Measurements from ENCODE around the gene EMC9.

EMC9 gene

GRCh38 chr14:24115422-24116127 lies 25.8 kb downstream of the EMC9 start:
- H3K4me3 ChIP-seq (replicated peaks; ENCODE audit: low read depth, low read length): peak overlapping the region; percentile 72
- H3K36me3 ChIP-seq (ENCODE audit: control insufficient read depth, insufficient read depth, low read length): peaks cover 28% of the 10 kb centered on the region
- TF ChIP-seq, protein P1, sequence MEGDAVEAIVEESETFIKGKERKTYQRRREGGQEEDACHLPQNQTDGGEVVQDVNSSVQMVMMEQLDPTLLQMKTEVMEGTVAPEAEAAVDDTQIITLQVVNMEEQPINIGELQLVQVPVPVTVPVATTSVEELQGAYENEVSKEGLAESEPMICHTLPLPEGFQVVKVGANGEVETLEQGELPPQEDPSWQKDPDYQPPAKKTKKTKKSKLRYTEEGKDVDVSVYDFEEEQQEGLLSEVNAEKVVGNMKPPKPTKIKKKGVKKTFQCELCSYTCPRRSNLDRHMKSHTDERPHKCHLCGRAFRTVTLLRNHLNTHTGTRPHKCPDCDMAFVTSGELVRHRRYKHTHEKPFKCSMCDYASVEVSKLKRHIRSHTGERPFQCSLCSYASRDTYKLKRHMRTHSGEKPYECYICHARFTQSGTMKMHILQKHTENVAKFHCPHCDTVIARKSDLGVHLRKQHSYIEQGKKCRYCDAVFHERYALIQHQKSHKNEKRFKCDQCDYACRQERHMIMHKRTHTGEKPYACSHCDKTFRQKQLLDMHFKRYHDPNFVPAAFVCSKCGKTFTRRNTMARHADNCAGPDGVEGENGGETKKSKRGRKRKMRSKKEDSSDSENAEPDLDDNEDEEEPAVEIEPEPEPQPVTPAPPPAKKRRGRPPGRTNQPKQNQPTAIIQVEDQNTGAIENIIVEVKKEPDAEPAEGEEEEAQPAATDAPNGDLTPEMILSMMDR (IDR thresholded peaks at IDR 0.05; ENCODE audit: insufficient read depth, low read length, poor library complexity, severe bottlenecking): no peak
- no peak for DNase-seq (ENCODE audit: extremely low read depth, insufficient read length)
- H3K27me3 ChIP-seq (replicated peaks; ENCODE audit: control insufficient read depth, insufficient read depth, low read length): no peaks in the 10 kb centered on the region

- Histone ChIP-seq H3K4me3 (replicated peaks; ENCODE audit: low read depth, low read length) (peak within 1 kb of the TSS; percentile 72), H3K27me3 (replicated peaks; ENCODE audit: control insufficient read depth, insufficient read depth, low read length) (no peaks in the 10 kb centered on the region)
Measured at GRCh38 chr14:24114532-24115421, 26.6 kb downstream of the EMC9 start, which contains the start of the genes DCAF11 and NRL. Gene DCAF11 (plus strand): TSS chr14:24114777. CDS start chr14:24115595, 818 bp downstream. Gene NRL (minus strand): TSS chr14:24114949. CDS start chr14:24082848, 32,101 bp downstream.

DNA sequence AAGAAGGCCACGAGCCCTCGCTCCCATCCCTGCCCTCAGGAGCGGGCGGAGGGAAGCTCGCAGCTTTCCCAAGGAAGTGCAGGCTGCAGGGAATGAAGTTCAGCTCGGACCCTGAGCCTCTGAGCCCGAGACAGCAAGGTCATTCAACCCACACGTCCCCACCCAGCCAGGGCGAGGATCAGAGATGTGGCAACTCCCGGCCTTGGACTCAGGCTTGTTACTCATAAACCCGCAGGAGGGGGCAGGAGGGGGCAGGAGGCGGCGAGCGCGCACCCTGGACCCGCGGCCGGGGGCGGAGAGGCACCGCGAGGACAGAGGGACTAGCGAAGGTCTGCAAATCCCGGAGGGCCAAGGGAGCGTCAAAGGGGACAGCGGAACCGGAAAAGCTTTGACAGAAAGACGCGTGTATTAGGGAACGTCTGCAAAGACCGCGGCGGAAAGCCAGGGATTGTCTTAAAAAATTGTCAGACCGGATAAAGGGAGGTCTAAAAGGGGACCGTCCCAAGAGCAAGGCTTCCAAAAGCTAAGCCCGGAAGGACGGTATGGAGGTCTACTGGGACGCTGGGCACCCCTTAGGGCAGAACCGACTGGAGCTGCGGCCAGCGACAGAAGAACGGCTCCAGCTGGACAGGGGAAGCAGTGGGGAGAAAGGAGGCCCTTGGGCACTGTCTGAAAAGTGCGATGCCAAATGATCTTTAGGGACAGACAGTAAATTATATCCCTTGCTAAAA lies 27.4 kb downstream of the EMC9 start:
- DNase-seq (ENCODE audit: extremely low read depth, insufficient read length): peak; percentile 91
- Histone ChIP-seq H3K4me3 (replicated peaks; ENCODE audit: low read depth, low read length) (peak overlapping the region; percentile 72), H3K36me3 (ENCODE audit: control insufficient read depth, insufficient read depth, low read length) (peaks cover 18% of the 10 kb centered on the region), H3K27me3 (replicated peaks; ENCODE audit: control insufficient read depth, insufficient read depth, low read length) (no peaks in the 10 kb centered on the region)
- TF ChIP-seq, protein P1 (IDR thresholded peaks at IDR 0.05; ENCODE audit: insufficient read depth, low read length, poor library complexity, severe bottlenecking): no peak

More at GRCh38 chr14:24114532-24115421, 26.6 kb downstream of the EMC9 start, which contains the start of the genes DCAF11 and NRL:
- peak; percentile 99 for DNase-seq (ENCODE audit: extremely low read depth, insufficient read length)
- TF ChIP-seq, protein P1 (IDR thresholded peaks at IDR 0.05; ENCODE audit: insufficient read depth, low read length, poor library complexity, severe bottlenecking): no peak
- H3K36me3 ChIP-seq (ENCODE audit: control insufficient read depth, insufficient read depth, low read length): peaks cover 25% of the 10 kb centered on the region

GRCh38 chr14:24113379-24113800 lies 28.0 kb downstream of the EMC9 start:
- Histone ChIP-seq H3K36me3 (ENCODE audit: control insufficient read depth, insufficient read depth, low read length) (peaks cover 13% of the 10 kb centered on the region), H3K4me3 (replicated peaks; ENCODE audit: low read depth, low read length) (peak overlapping the region; percentile 72), H3K27me3 (replicated peaks; ENCODE audit: control insufficient read depth, insufficient read depth, low read length) (no peaks in the 10 kb centered on the region)
- TF ChIP-seq, protein P1 (IDR thresholded peaks at IDR 0.05; ENCODE audit: insufficient read depth, low read length, poor library complexity, severe bottlenecking): no peak
- no peak for DNase-seq (ENCODE audit: extremely low read depth, insufficient read length)

GRCh38 chr14:24110523-24110922 lies 30.9 kb downstream of the EMC9 start:
- TF ChIP-seq, protein P1 (IDR thresholded peaks at IDR 0.05; ENCODE audit: insufficient read depth, low read length, poor library complexity, severe bottlenecking): no peak
- H3K36me3 ChIP-seq (ENCODE audit: control insufficient read depth, insufficient read depth, low read length): no peaks in the 10 kb centered on the region
- H3K4me3 ChIP-seq (replicated peaks; ENCODE audit: low read depth, low read length): no peak overlapping the region
- no peaks in the 10 kb centered on the region for H3K27me3 ChIP-seq (replicated peaks; ENCODE audit: control insufficient read depth, insufficient read depth, low read length)
- no peak for DNase-seq (ENCODE audit: extremely low read depth, insufficient read length)

Measured in GM06990 (cell line).